ENCODE results near the gene MYO1D. TPM values are rescaled to one million over a fixed set of nuclear protein-coding genes. Genes with fewer than 3 reads are reported as not detected.

MYO1D gene
- total RNA-seq, 1 donor = 94.0 TPM

GRCh38 chr17:32515677-32516383, 361.1 kb downstream of the MYO1D start:
- no peak for TF ChIP-seq CTCF (IDR thresholded peaks at IDR 0.05; ENCODE audit: insufficient read depth, low read length)
- H3K4me3 ChIP-seq (ENCODE audit: low read depth, low read length) = no peak overlapping the region
- DNase-seq (ENCODE audit: low read depth) = no peak

GRCh38 chr17:32514606-32515005, 362.3 kb downstream of the MYO1D start:
- no peak for DNase-seq (ENCODE audit: low read depth)
- TF ChIP-seq CTCF (IDR thresholded peaks at IDR 0.05; ENCODE audit: insufficient read depth, low read length) = no peak
- H3K4me3 ChIP-seq (ENCODE audit: low read depth, low read length) = no peak overlapping the region

GRCh38 chr17:32513579-32513978, 363.3 kb downstream of the MYO1D start:
- H3K4me3 ChIP-seq (ENCODE audit: low read depth, low read length) = no peak overlapping the region
- DNase-seq (ENCODE audit: low read depth) = no peak
- TF ChIP-seq CTCF (IDR thresholded peaks at IDR 0.05; ENCODE audit: insufficient read depth, low read length) = no peak

GRCh38 chr17:32512328-32512727, 364.6 kb downstream of the MYO1D start:
- DNase-seq (ENCODE audit: low read depth) = no peak
- H3K4me3 ChIP-seq (ENCODE audit: low read depth, low read length) = no peak overlapping the region
- TF ChIP-seq CTCF (IDR thresholded peaks at IDR 0.05; ENCODE audit: insufficient read depth, low read length) = no peak

GRCh38 chr17:32510466-32510865, 366.5 kb downstream of the MYO1D start:
- no peak for TF ChIP-seq CTCF (IDR thresholded peaks at IDR 0.05; ENCODE audit: insufficient read depth, low read length)
- DNase-seq (ENCODE audit: low read depth) = no peak
- no peak overlapping the region for H3K4me3 ChIP-seq (ENCODE audit: low read depth, low read length)

- no peak for DNase-seq (ENCODE audit: low read depth)
- TF ChIP-seq CTCF (IDR thresholded peaks at IDR 0.05; ENCODE audit: insufficient read depth, low read length) = no peak
- H3K4me3 ChIP-seq (ENCODE audit: low read depth, low read length) = no peak overlapping the region
These were observed 368.0 kb downstream of the MYO1D start for GRCh38 chr17:32508926-32509325.
